ENCODE data around the gene OTOGL. TPM values are rescaled to one million over a fixed set of nuclear protein-coding genes. Genes with fewer than 3 reads are reported as not detected.

OTOGL gene
- total RNA-seq, 1 donor from 2014 or later: 0.27 TPM

DNA sequence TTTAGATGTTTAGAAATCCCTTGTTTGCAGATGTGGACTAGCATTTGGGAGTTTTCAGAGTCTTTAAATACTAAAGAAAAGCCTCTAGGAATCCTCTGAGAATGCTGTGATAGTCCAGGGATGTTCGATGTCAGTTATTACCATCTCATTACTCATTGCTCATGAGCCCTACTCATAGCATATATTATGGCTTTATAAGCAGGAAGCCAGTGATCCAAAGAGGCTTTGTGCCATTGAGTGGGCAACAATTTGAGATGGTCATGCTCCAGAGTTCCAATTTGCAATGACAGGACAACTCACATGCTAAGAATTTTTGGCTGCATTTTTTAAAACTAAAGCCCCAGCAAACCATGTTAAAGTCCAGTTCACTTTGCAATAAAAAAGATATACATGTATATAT lies 163.0 kb downstream of the OTOGL start:
- H3K36me3 Mint-ChIP-seq: no peaks in the 10 kb centered on the region
- H3K27ac Mint-ChIP-seq: no peak overlapping the region
- H3K27me3 Mint-ChIP-seq: peaks cover 7% of the 10 kb centered on the region
- no peak for DNase-seq (ENCODE audit: extremely low spot score, unreplicated experiment)
- TF ChIP-seq, protein P1, sequence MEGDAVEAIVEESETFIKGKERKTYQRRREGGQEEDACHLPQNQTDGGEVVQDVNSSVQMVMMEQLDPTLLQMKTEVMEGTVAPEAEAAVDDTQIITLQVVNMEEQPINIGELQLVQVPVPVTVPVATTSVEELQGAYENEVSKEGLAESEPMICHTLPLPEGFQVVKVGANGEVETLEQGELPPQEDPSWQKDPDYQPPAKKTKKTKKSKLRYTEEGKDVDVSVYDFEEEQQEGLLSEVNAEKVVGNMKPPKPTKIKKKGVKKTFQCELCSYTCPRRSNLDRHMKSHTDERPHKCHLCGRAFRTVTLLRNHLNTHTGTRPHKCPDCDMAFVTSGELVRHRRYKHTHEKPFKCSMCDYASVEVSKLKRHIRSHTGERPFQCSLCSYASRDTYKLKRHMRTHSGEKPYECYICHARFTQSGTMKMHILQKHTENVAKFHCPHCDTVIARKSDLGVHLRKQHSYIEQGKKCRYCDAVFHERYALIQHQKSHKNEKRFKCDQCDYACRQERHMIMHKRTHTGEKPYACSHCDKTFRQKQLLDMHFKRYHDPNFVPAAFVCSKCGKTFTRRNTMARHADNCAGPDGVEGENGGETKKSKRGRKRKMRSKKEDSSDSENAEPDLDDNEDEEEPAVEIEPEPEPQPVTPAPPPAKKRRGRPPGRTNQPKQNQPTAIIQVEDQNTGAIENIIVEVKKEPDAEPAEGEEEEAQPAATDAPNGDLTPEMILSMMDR (conservative IDR thresholded peaks at IDR 0.05): no peak
- H3K4me3 Mint-ChIP-seq: no peak overlapping the region
- H3K9me3 Mint-ChIP-seq: no peaks in the 10 kb centered on the region
- H3K4me1 Mint-ChIP-seq (ENCODE audit: unreplicated experiment): peaks cover 5% of the 10 kb centered on the region

DNA sequence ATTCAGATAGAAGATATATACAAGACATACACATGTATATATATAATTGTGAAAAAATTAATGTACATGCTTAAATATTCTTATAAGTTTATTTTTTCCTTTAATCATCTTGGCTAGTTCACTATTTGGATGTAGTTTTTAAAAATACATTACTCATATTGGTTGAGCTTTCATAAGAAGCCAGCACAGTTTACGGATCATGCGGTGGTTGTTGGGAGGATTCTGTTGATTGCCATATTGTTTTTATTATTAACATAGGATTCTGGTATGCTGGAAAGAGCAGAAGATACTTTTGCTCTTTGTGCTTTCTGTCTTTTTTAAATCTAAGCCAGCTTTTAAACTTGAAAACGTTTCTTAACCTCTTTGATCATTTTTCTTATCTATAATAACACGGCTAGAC lies 163.4 kb downstream of the OTOGL start:
- H3K27me3 Mint-ChIP-seq: peaks cover 7% of the 10 kb centered on the region
- no peaks in the 10 kb centered on the region for H3K9me3 Mint-ChIP-seq
- peaks cover 5% of the 10 kb centered on the region for H3K4me1 Mint-ChIP-seq (ENCODE audit: unreplicated experiment)
- no peak overlapping the region for H3K4me3 Mint-ChIP-seq
- TF ChIP-seq, protein P1 (conservative IDR thresholded peaks at IDR 0.05): no peak
- no peaks in the 10 kb centered on the region for H3K36me3 Mint-ChIP-seq
- no peak for DNase-seq (ENCODE audit: extremely low spot score, unreplicated experiment)
- no peak overlapping the region for H3K27ac Mint-ChIP-seq

DNA sequence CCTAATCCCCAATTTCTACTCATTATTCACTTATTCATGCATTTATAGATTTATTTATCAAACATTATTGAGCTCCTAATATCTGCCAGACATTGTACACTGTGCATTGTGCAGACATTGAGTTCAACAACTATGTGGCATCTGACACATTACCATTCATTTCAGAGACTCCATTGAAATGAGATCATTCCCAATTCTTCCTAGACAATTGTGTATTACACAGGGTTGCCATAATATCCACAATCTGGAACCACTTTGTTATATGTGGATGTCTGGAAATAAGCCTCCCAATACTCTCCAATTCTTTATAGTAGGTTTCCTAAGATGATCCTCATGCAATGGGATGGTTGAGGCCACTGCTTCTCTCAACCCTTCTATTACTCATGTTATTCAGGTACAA lies 165.0 kb downstream of the OTOGL start:
- DNase-seq (ENCODE audit: extremely low spot score, unreplicated experiment): no peak
- no peaks in the 10 kb centered on the region for H3K36me3 Mint-ChIP-seq
- peaks cover 5% of the 10 kb centered on the region for H3K4me1 Mint-ChIP-seq (ENCODE audit: unreplicated experiment)
- H3K27me3 Mint-ChIP-seq: peaks cover 7% of the 10 kb centered on the region
- no peak overlapping the region for H3K27ac Mint-ChIP-seq
- TF ChIP-seq, protein P1 (conservative IDR thresholded peaks at IDR 0.05): no peak
- H3K9me3 Mint-ChIP-seq: no peaks in the 10 kb centered on the region
- H3K4me3 Mint-ChIP-seq: no peak overlapping the region

DNA sequence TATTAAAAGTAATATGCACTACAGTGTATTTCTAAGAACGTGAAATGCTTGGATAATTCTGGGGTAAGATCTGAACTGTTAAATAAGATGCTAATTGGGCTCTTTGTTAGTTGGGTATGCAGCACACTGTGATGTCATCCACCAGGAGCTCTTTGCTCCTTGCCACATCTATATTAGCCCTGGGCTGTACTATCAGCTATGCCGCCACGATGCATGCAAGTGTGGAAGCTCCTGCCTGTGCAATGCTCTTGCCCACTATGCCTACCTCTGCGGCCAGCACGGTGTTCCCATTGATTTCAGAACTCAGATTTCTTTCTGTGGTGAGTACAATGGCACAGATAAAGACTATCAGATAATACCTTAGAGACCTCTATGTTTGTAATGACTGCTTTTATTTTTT lies 165.6 kb downstream of the OTOGL start:
- Mint-ChIP-seq H3K27me3 (peaks cover 7% of the 10 kb centered on the region), H3K4me3 (no peak overlapping the region), H3K9me3 (no peaks in the 10 kb centered on the region), H3K27ac (no peak overlapping the region), H3K4me1 (ENCODE audit: unreplicated experiment) (peaks cover 10% of the 10 kb centered on the region), H3K36me3 (no peaks in the 10 kb centered on the region)
- no peak for DNase-seq (ENCODE audit: extremely low spot score, unreplicated experiment)
- TF ChIP-seq, protein P1 (conservative IDR thresholded peaks at IDR 0.05): no peak

DNA sequence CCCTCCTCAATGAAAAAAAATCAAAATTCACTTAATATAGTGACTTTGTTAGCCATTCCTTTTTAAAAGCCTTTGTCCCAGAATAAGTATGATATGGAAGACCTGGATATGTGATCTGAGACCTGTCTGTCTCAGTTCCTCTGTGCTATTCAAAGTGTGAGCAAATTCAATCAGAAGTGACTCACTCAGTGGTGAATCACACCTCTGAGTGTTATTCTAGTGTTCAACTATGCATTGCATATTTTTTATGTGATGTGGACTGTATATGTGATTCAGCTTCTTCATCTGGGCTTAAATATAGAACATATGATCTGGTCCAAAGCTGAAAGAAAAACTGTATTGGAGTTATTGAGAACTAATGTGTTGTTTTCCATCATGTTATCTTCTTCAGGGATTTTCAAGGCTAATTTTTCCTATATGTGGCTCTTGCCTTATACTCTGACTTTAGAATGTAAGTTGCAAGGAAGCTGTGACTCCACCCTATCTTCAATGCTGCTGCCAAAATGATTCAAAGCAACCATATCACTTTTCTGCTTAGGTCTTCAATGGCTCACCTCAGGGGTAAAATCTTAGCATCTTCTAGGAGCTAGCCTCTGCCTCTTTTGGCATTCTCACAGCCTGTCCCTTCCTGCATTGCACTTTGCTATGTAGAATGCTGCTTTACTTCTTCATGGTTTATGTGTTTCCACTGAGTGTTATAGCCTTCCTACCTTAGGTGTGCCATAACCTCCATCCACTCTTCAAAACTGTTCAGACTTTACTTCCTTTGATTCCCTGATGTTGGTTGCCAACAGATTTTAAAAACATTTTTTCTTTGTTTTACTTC lies 169.8 kb downstream of the OTOGL start:
- Mint-ChIP-seq H3K9me3 (no peaks in the 10 kb centered on the region), H3K4me1 (ENCODE audit: unreplicated experiment) (peaks cover 16% of the 10 kb centered on the region), H3K27me3 (no peaks in the 10 kb centered on the region), H3K27ac (no peak overlapping the region), H3K4me3 (no peak overlapping the region), H3K36me3 (no peaks in the 10 kb centered on the region)
- DNase-seq (ENCODE audit: extremely low spot score, unreplicated experiment): no peak
- TF ChIP-seq, protein P1 (conservative IDR thresholded peaks at IDR 0.05): no peak

All from type B pancreatic cell (in vitro differentiated cells).